IPS DF 6.9 (cell line): ENCODE measurements around the gene FOXN4.
A peak's percentile ranks its signal among the peaks of the same experiment; 100 is the strongest.

Experiments used
- DNase-seq: peaks from one replicate; pipeline ENCODE4 v3.0.0-alpha.2; 2013; ENCODE audit warnings: low read depth, low spot score
- H3K27ac ChIP-seq: one replicate; pipeline ENCODE4 v1.5.1; 2013; ENCODE audit warnings: low read length, control low read depth
- H3K27me3 ChIP-seq: 2 replicates; pipeline ENCODE4 v1.6.1; 2013; ENCODE audit warnings: mild to moderate bottlenecking, low read length; ENCODE audit not compliant: control insufficient read depth, insufficient read depth
- H3K36me3 ChIP-seq: 2 replicates; pipeline ENCODE4 v1.6.1; 2013; ENCODE audit warnings: low read length; ENCODE audit not compliant: control insufficient read depth, insufficient read depth
- H3K4me1 ChIP-seq: 2 replicates; pipeline ENCODE4 v1.6.1; 2013; ENCODE audit warnings: low read length; ENCODE audit not compliant: control insufficient read depth, insufficient read depth
- H3K4me3 ChIP-seq: 2 replicates; pipeline ENCODE4 v1.5.1; 2013; ENCODE audit warnings: mild to moderate bottlenecking, low read length
- H3K9me3 ChIP-seq: 2 replicates; pipeline ENCODE4 v1.6.1; 2013; ENCODE audit warnings: low read length, inconsistent platforms; ENCODE audit not compliant: control insufficient read depth, insufficient read depth
- WGBS: extraction: QIAGEN DNeasy Blood & Tissue Kit; methylation state at CpG from one replicate; pipeline ENCODE4 v1.1.7; 2013; ENCODE audit warnings: mixed read lengths, missing lambda C conversion rate; ENCODE audit not compliant: insufficient read length, insufficient coverage; 5-methylcytosine and 5-hydroxymethylcytosine counted together

The FOXN4 gene

DNA sequence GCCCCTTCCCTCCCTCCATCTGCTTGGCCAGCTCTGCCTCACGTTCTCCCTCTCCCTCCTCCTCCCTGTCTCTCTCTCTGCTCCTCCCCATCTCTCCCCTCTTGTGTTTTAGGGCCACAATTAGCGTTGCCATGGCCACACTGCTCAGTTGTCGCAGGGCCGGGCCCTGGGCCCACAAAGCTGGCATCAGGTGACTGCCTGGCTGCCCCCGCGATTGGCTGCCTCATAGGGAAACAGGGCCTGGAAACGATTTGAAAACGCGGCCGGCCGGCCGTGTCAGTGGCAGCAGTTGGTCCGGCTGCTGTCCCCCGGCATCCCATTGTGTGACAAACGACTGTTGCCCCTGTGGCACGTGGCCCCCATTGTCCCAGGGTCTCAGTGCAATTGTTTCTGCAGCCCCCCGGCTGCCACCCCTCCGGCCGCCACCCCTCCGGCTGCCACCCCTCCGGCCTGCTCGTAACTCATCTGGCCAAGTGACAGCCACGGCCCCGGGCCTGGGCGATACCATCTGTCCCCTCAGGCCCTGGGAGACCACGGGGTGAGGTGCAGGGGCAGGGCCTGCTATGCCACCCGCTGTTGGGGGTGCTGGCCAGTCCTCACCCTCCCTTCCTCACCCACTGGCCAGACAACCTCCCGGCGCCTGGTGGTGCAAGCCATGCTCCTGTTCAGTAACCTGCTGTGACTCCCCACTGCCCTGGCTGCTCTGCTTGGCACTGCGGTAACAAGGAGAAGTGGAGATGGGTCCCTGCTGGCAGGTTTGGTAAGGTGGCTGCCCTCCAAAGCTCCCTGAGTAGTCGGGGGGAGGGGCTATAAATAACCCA is 17.4 kb downstream of the FOXN4 start:
- Histone ChIP-seq H3K27ac (no peak overlapping the region), H3K4me3 (peak overlapping the region; percentile 10; the same call in 1 of the 2 replicates), H3K4me1 (peaks cover 8% of the 10 kb centered on the region; the same call in 1 of the 2 replicates), H3K9me3 (no peaks in the 10 kb centered on the region), H3K27me3 (no peaks in the 10 kb centered on the region), H3K36me3 (no peaks in the 10 kb centered on the region)
- DNase-seq: peak; percentile 72
- WGBS: no CpG with 5 or more reads among the region's 31 CpGs

DNA sequence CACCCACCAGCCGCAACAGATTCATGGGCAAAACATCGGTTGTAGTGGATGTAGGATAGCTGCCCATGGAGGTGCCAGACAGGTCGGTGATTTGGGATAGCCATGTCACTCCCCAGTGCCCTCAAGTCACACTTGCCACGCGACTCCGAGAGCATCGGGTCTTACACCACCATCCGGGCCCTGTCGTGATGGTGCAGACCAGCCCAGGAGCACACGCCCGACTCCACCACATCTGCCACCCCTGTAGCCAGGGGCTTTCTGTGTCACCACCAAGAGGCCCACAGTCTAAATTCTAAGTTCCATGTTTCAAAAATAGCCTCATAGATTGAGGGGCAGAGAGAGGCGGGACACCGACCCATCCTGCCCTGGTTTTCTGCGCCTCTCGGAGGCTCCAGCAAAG is 18.0 kb downstream of the FOXN4 start:
- Histone ChIP-seq H3K9me3 (no peaks in the 10 kb centered on the region), H3K27ac (no peak overlapping the region), H3K4me3 (no peak overlapping the region), H3K4me1 (peaks cover 8% of the 10 kb centered on the region; the same call in 1 of the 2 replicates), H3K27me3 (no peaks in the 10 kb centered on the region), H3K36me3 (no peaks in the 10 kb centered on the region)
- WGBS: no CpG with 5 or more reads among the region's 15 CpGs
- DNase-seq: no peak

DNA sequence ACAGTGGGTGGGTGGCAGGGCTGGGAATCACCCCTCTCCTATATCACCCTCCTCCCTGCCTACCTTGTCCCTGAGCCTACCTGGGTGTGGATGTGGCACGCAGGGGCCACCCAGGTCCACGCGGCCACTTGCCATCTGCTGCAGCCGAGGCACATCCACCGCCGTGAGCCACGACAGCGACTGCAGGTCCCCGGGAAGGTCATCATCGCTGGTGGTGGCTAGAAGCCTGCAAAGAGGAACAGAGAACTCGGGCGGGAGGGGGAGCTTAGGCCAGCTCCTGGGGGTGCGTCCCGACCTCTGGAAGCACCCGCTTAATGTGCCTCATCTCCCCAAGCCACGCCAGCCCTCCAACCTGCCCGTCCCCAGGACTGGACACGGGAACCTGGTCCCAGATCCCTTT is 19.0 kb downstream of the FOXN4 start:
- no peaks in the 10 kb centered on the region for H3K27me3 ChIP-seq
- no peak overlapping the region for H3K4me3 ChIP-seq
- DNase-seq: no peak
- H3K9me3 ChIP-seq: no peaks in the 10 kb centered on the region
- no peaks in the 10 kb centered on the region for H3K36me3 ChIP-seq
- WGBS: no CpG with 5 or more reads among the region's 18 CpGs
- peaks cover 8% of the 10 kb centered on the region; the same call in 1 of the 2 replicates for H3K4me1 ChIP-seq
- no peak overlapping the region for H3K27ac ChIP-seq

DNA sequence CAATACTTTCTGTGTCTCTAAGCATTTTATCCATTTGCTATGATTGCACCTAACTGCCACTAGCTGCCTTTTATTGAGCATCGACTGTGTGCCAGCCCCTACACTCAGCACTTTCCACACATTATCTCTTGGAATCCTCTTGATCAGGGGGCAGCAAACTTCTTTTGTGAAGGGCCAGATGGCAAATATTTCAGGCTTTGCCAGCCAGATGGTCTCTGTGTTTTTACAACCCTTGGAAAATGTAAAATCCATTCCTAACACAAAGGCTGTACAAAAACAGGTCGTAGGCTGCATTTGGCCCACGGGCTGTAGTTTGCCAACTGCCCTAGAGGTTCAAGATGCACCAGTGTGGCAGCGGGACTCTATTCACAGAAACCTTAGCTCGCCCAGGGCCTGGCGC is 19.5 kb downstream of the FOXN4 start:
- Histone ChIP-seq H3K36me3 (no peaks in the 10 kb centered on the region), H3K27me3 (no peaks in the 10 kb centered on the region), H3K27ac (no peak overlapping the region), H3K9me3 (no peaks in the 10 kb centered on the region), H3K4me3 (no peak overlapping the region), H3K4me1 (peaks cover 8% of the 10 kb centered on the region; the same call in 1 of the 2 replicates)
- WGBS: no CpG with 5 or more reads among the region's 6 CpGs
- no peak for DNase-seq

DNA sequence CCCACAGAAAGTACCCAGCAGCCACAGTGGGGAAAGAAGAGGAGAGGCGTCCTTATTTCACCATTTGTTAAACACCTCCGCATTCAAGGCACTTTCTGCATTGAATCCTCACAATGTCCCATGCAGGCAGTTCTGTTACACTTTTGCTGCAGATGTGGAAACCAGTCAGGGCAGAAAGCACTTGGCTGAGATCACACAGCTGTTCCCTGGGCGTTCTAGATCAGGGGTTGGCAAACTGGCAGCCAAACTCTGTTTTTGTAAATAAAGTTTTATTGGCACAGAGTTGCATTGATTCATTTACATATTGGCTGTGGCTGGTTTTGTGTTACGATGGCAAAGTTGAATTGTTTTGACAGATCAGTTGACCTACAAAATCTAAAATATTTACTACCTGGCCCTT is 20.1 kb downstream of the FOXN4 start:
- H3K4me3 ChIP-seq: no peak overlapping the region
- DNase-seq: no peak
- WGBS: no CpG with 5 or more reads among the region's 4 CpGs
- H3K4me1 ChIP-seq: peaks cover 8% of the 10 kb centered on the region; the same call in 1 of the 2 replicates
- H3K27ac ChIP-seq: no peak overlapping the region
- H3K36me3 ChIP-seq: no peaks in the 10 kb centered on the region
- no peaks in the 10 kb centered on the region for H3K27me3 ChIP-seq
- H3K9me3 ChIP-seq: no peaks in the 10 kb centered on the region

DNA sequence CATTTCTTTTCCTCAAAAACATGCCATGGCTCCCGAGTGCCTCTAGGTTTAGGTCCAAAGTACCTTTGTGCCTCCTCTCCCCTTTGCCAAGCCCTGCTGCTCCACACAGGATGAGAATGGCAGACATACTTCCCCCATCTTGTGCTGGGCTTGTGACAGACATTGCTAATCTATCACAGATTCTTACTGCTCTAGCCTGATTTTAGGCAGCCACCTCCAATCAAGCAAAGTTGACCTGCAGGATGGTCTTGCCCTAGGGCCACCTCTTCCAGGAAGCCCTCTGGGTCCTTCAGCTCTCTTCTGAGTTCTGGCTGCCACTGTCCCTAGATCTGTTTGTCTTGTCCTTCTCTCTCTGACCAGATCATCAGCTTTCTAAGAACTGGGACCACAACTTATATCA is 20.5 kb downstream of the FOXN4 start:
- Histone ChIP-seq H3K27me3 (no peaks in the 10 kb centered on the region), H3K27ac (no peak overlapping the region), H3K36me3 (no peaks in the 10 kb centered on the region), H3K9me3 (no peaks in the 10 kb centered on the region), H3K4me1 (peaks cover 8% of the 10 kb centered on the region; the same call in 1 of the 2 replicates), H3K4me3 (no peak overlapping the region)
- no CpG with 5 or more reads among the region's 1 CpG for WGBS
- DNase-seq: no peak

GRCh38 chr12:109287811-109288469 is 21.1 kb downstream of the FOXN4 start:
- no CpG with 5 or more reads among the region's 16 CpGs for WGBS
- H3K4me3 ChIP-seq: no peak overlapping the region
- no peaks in the 10 kb centered on the region for H3K36me3 ChIP-seq
- no peak overlapping the region for H3K27ac ChIP-seq
- no peak for DNase-seq
- H3K27me3 ChIP-seq: no peaks in the 10 kb centered on the region
- peaks cover 8% of the 10 kb centered on the region; the same call in 1 of the 2 replicates for H3K4me1 ChIP-seq
- H3K9me3 ChIP-seq: no peaks in the 10 kb centered on the region

DNA sequence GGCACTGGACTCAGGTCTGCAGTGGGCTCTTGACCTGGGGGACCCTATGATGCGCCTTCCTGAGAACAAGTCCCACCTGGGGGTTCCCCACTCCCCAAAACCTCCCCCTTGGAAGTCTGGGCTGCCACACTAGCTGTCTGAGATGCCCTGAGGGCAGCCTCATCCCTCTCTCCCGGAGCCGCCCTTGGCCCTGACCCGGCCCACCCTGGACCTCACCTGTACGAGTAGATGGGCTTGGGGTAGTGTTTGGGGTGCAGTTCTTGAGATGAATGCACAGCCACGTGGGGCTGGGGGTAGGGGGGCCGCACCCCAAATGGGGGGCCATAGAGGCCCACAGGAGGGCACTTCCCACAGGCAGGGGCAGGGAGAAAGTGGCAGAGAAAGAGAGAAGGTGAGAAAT is 21.9 kb downstream of the FOXN4 start:
- no CpG with 5 or more reads among the region's 7 CpGs for WGBS
- DNase-seq: no peak

GRCh38 chr12:109286652-109287051 is 22.4 kb downstream of the FOXN4 start:
- Histone ChIP-seq H3K27ac (no peak overlapping the region), H3K9me3 (no peaks in the 10 kb centered on the region), H3K27me3 (no peaks in the 10 kb centered on the region), H3K36me3 (no peaks in the 10 kb centered on the region), H3K4me3 (no peak overlapping the region), H3K4me1 (peaks cover 2% of the 10 kb centered on the region; the same call in 1 of the 2 replicates)
- WGBS: no CpG with 5 or more reads among the region's 4 CpGs
- DNase-seq: no peak

More for the DNA sequence above, 21.9 kb downstream of the FOXN4 start:
- Histone ChIP-seq H3K27me3 (no peaks in the 10 kb centered on the region), H3K9me3 (no peaks in the 10 kb centered on the region), H3K27ac (no peak overlapping the region), H3K4me1 (peaks cover 5% of the 10 kb centered on the region; the same call in 1 of the 2 replicates), H3K4me3 (no peak overlapping the region), H3K36me3 (no peaks in the 10 kb centered on the region)

DNA sequence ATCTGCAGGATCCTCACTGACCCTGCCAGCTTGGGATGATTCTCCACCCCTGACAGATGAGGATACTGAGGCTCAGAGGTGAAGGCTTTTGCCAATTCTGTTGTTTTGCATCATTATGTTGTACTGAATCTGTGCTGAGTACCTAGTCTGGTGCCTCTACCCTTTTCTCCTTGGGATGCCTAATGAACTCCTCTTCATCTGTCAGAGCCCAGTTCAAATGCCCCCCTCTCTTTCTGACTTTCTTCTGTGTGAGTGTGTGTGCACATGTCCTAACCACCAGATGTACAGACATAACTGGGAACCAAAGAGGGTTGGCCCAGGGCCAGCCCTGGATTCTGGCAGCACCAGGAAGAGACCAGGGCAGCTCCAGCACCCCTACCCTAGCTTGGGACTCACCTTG is 22.8 kb downstream of the FOXN4 start:
- H3K4me1 ChIP-seq: peaks cover 2% of the 10 kb centered on the region; the same call in 1 of the 2 replicates
- no peaks in the 10 kb centered on the region for H3K9me3 ChIP-seq
- no peak overlapping the region for H3K4me3 ChIP-seq
- H3K27me3 ChIP-seq: no peaks in the 10 kb centered on the region
- H3K36me3 ChIP-seq: no peaks in the 10 kb centered on the region
- DNase-seq: no peak
- no peak overlapping the region for H3K27ac ChIP-seq
